IMR-90 (cell line): ENCODE results near the gene GNG2.

ENCODE experiments used
- CTCF ChIP-seq: conservative IDR thresholded peaks from 2 replicates; pipeline ENCODE4 v1.5.1; 2012; ENCODE audit warnings: mild to moderate bottlenecking, low read depth, low read length, improper control_type of control experiment
- ELK1 ChIP-seq: fragments of 150-350 bp; IDR thresholded peaks from 2 replicates; pipeline ENCODE4 v1.6.1; 2016; ENCODE audit warnings: low read depth, mild to moderate bottlenecking, low read length, moderate library complexity, borderline replicate concordance
- FOS ChIP-seq: fragments of 150-350 bp; IDR thresholded peaks from 2 replicates; pipeline ENCODE4 v1.6.1; 2016; ENCODE audit warnings: low read depth, low read length
- MXI1 ChIP-seq: IDR thresholded peaks from 2 replicates; pipeline ENCODE4 v1.6.1; 2012; ENCODE audit warnings: low read depth, mild to moderate bottlenecking, low read length, moderate library complexity, borderline replicate concordance
- USF2 ChIP-seq: fragments of 150-350 bp; IDR thresholded peaks from 2 replicates; pipeline ENCODE4 v1.6.1; 2017; ENCODE audit warnings: mild to moderate bottlenecking, antibody characterized with exemption, low read length, low read depth

- TF ChIP-seq CTCF (no peak), FOS (no peak), ELK1 (no peak), MXI1 (no peak), USF2 (no peak)
Observed at GRCh38 chr14:51850651-51851050, 9.8 kb upstream of the GNG2 start.
